Stimulated activated CD4-positive, alpha-beta T cell treated with anti-CD3 and anti-CD28 coated beads, Interleukin-15, amount 100 ng/mL, for 24 hours (primary cell): ENCODE measurements around the gene EFNB2.

Source experiments
- DNase-seq: peaks from one replicate; pipeline ENCODE4 v3.0.0-alpha.2; 2020

Gene EFNB2

GRCh38 chr13:106479929-106480328 lies 55.5 kb downstream of the EFNB2 start:
- DNase-seq: no peak

GRCh38 chr13:106478116-106478515 lies 57.3 kb downstream of the EFNB2 start:
- no peak for DNase-seq

GRCh38 chr13:106477303-106477702 lies 58.2 kb downstream of the EFNB2 start:
- DNase-seq: no peak

- no peak for DNase-seq
Measured at GRCh38 chr13:106475852-106476251, 59.6 kb downstream of the EFNB2 start.

- DNase-seq: no peak
Measured at GRCh38 chr13:106474912-106475311, 60.5 kb downstream of the EFNB2 start.

DNA sequence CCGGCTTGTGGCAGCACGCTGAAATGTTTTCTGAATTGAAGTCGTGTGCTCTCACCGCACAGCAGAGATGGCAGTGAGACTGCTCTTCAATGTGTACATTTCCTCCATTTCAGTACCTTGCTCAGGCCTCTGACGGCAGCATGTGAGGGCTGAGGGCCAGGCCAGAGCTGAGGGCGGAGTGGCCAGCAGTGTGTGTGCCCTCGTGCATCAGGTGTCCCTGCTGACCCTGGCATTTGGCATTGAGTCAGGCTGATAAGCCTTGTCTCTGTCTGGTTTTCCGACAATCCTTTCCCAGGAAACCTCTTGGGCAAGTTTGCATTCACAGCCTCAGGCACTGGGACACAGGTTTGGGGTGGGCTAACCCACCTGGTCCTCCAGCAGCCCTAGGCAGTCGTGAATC lies 62.3 kb downstream of the EFNB2 start:
- no peak for DNase-seq

DNA sequence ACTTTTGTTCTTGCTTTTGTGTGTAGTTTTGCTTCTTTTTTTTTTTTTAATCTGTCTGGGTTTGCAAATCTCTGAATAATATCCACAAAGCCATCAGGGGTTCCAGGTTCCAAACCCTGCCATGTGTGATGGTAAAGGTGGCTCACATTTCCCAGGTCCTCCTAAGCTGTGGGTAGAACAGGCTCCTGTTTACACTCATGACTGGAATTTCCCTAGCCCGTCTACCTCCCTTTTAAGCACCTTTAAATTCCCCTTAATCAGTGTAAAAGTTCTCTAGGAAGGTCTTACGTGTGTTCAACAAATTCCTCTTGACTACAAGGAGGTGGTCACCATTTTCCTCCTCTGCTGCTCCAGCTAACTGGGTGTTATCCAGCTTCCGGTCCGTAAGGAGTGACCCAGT lies 62.8 kb downstream of the EFNB2 start:
- no peak for DNase-seq

GRCh38 chr13:106471957-106472543 lies 63.4 kb downstream of the EFNB2 start:
- no peak for DNase-seq

DNA sequence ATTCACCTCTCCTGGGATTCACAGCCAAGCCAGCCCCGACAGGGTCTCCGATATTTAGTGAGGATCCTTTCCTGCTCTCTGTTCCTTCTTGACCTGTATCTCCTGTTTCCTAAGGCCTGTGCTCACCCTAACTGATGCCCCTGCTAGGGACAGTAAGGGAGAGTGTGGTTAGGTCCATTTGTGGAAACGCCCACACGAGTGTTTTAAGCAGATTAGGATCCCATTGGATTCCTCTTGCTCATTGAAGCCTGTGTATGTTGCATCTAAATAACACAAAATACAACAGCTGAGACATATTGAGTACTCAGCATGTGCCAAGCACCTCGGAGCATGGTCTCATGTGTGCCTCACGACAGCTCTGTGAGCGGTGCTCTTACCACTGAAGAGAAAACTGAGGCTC lies 64.9 kb downstream of the EFNB2 start:
- DNase-seq: no peak

DNA sequence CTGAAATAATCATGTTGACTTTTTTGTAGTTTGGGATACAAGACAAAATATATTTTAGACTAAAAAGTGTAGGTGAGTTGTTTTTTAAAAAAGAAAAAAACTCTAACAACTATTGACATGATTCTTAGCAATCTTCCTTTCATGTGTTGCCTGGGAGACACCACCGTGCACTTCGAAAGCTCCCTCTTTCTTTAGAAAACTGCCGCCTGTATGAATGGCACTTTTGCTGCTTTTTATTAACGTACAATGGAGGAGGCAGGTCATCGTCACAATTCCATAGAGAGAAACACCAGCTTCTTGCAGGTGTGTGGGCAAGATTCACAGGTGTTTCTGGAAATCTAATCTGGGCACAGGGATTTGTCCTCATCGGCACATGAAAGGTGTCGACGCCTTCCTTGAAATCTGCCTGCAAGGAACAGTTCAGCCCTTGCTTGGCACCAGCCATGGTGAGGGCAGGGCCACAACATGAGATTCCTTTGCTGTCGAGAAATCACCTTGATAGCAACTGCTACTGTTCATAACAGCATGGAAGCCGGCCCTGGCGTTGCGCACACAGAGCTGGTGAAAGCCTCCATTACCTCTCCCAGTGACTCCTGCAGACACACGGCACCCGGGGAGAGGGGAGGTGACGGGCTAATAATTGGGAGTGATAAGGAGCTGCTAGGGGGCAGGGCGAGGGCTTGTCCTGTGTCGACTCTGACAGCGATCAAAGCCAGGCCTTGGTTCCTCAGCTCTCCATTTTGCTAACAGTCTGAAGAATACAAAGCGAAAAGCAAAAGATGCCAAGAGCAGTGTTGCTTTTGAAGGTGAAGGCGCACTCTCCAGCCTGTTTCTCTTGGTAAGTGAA lies 66.5 kb downstream of the EFNB2 start:
- DNase-seq: no peak

DNA sequence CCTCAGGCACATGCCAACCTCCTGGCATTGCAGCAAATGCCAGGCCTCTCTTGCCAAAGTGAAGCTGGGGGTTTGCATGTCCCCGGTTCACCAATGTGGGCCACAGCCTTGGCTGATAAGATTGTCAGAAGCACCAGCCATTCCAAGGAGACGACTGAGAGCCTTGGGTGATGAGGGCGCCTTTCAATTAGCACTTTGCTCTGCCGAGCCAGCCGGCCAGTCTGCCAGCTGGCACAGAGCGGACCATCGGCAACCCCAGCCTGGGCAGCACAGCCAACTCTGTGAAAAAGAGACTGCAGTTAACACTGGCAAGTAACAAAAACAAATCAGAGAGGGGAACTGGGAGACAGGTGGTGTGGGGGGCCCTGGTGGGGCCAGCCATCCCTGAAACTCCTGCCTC lies 67.3 kb downstream of the EFNB2 start:
- DNase-seq: no peak

GRCh38 chr13:106467427-106468122 lies 67.9 kb downstream of the EFNB2 start:
- DNase-seq: no peak

DNA sequence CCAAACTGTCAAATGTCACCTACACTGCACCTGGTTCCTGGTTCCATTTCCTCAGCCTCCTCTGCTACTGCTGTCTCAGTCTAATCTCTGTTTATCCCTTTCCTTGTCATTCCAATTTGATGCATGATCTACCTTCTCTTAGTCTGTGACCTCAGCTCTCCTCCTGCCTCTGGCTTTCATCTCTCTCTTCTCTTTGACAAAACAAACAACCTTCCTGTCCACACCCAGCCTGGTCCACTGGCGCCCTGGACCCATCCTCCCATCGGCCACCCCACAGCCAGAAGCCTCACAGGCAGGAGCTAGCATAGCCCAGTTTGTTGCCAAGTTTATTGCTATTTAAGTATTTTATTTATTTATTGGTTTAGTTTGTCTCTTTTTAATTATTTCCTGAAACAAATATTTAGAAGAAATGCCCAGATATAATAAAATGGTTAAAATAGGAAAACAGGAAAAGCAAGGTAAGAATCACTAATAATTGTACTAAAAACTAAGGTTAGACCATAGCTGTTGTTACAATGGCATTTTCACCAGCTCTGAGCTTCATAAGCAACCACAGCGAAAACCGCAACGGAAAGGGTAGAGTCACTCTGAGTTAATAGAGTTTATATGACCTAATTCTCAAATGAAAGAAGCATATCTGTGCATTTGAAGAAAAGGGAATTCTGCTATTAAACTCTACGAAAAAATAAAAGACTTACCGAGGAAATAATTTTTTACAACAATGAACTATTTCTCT lies 68.6 kb downstream of the EFNB2 start:
- no peak for DNase-seq

GRCh38 chr13:106464076-106464475 lies 71.4 kb downstream of the EFNB2 start:
- no peak for DNase-seq

GRCh38 chr13:106462710-106463109 lies 72.8 kb downstream of the EFNB2 start:
- DNase-seq: no peak

GRCh38 chr13:106455777-106456176 lies 79.7 kb downstream of the EFNB2 start:
- no peak for DNase-seq

GRCh38 chr13:106455190-106455589 lies 80.3 kb downstream of the EFNB2 start:
- no peak for DNase-seq

- DNase-seq: no peak
Measured at GRCh38 chr13:106453101-106453500, 82.4 kb downstream of the EFNB2 start.

DNA sequence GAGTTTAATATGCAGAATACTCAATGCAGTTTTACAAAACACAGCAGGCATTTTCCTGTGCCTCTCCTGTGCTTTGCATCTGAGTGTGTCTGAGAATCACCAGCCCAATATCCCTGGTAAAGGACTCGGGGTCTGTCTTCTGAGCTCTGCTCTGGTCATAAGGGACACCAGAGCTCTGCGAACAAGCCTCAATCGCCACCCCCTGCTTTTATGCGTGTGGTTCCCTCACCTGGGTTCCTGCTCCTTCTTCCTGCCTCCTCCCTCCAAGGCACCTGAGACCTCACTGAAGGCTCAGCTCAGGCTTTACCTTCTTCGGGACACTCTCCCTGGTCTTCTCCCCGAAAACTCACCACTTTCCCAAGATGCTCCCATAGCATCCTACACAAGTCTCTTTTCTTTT lies 84.5 kb downstream of the EFNB2 start:
- no peak for DNase-seq

GRCh38 chr13:106449096-106449495 lies 86.4 kb downstream of the EFNB2 start:
- no peak for DNase-seq

GRCh38 chr13:106445996-106446395 lies 89.5 kb downstream of the EFNB2 start:
- DNase-seq: no peak

DNA sequence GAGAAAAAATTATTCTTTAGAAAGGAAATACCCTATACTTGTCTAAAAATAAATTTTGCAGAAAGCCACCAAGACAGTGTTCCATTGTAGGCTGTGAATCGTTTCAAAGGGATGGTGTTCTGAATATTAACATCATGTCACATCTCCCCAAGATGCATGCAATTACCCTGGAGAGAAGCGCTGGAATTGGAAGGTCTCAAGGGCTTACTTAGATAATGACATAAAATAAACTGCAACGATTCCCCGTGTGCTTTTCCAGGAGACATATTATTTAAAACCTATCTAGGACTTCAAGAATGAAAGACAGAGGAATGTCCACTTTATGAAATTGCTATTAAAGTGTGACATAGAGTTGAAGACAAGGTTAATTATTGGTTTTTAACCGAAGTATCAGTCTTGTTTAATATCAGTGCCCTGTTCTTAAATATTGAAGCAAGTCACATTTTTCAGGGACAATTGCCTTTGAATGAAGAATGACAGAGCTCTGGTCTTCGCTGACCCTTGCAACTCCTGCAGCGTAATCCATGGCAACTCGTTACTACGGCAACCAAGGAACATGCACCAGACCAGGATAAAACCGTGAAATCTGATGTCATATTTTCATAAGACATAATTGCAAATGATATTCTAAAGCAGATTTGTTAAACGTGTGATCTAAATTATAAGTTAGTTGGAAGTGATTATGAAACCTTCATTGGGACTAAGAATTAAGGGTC lies 91.7 kb downstream of the EFNB2 start:
- no peak for DNase-seq

GRCh38 chr13:106440866-106441265 lies 94.6 kb downstream of the EFNB2 start:
- no peak for DNase-seq
